ENCODE results near the gene USP10. TPM values are rescaled to one million over a fixed set of nuclear protein-coding genes. Genes with fewer than 3 reads are reported as not detected.

USP10 gene
- total RNA-seq, 2 experiments from 2014 or later: 75.2 to 75.8 TPM

GRCh38 chr16:84759061-84759460 lies 59.3 kb downstream of the USP10 start:
- ATAC-seq (ENCODE audit: low read depth): peak; percentile 19
- no peaks in the 10 kb centered on the region for H3K9me3 Mint-ChIP-seq
- H3K27ac Mint-ChIP-seq: no peak overlapping the region
- peaks cover 32% of the 10 kb centered on the region for H3K4me1 Mint-ChIP-seq
- no peak overlapping the region for H3K4me3 Mint-ChIP-seq
- H3K36me3 Mint-ChIP-seq: peaks cover 13% of the 10 kb centered on the region
- no peaks in the 10 kb centered on the region for H3K27me3 Mint-ChIP-seq
- DNase-seq: no peak
- POLR2A ChIA-PET: no interaction called here

DNA sequence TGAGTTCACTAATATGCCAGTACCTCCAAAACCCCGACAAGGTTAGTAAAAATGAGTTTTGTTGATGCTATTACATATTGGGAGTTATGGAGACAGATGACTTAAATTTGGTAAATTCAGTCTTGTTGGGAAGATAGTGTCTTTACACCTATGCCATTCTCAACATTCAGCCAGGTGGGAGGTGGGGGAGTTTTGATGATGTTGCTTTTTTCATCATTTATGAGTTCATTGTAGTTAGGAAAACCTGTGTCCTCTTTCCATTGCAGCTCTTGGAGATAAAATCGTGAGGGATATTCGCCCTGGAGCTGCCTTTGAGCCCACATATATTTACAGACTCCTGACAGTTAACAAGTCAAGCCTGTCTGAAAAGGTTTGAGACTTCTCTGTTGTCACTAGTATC lies 60.1 kb downstream of the USP10 start:
- Mint-ChIP-seq H3K4me1 (peaks cover 26% of the 10 kb centered on the region), H3K36me3 (peaks cover 16% of the 10 kb centered on the region), H3K9me3 (no peaks in the 10 kb centered on the region), H3K27ac (no peak overlapping the region), H3K4me3 (no peak overlapping the region), H3K27me3 (no peaks in the 10 kb centered on the region)
- POLR2A ChIA-PET: no interaction called here
- ATAC-seq (ENCODE audit: low read depth) (no peak), DNase-seq (no peak)

GRCh38 chr16:84761448-84762368 lies 61.9 kb downstream of the USP10 start:
- no peak overlapping the region for H3K27ac Mint-ChIP-seq

GRCh38 chr16:84763164-84763563 lies 63.4 kb downstream of the USP10 start:
- no peaks in the 10 kb centered on the region for H3K27me3 Mint-ChIP-seq
- no peak overlapping the region for H3K27ac Mint-ChIP-seq
- H3K4me3 Mint-ChIP-seq: no peak overlapping the region
- no peaks in the 10 kb centered on the region for H3K9me3 Mint-ChIP-seq
- DNase-seq (no peak), ATAC-seq (ENCODE audit: low read depth) (no peak)
- peaks cover 28% of the 10 kb centered on the region for H3K36me3 Mint-ChIP-seq
- peaks cover 32% of the 10 kb centered on the region for H3K4me1 Mint-ChIP-seq
- POLR2A ChIA-PET: no interaction called here

More at GRCh38 chr16:84761448-84762368, 61.9 kb downstream of the USP10 start:
- Mint-ChIP-seq H3K4me1 (peaks cover 27% of the 10 kb centered on the region), H3K9me3 (no peaks in the 10 kb centered on the region), H3K4me3 (no peak overlapping the region), H3K27me3 (no peaks in the 10 kb centered on the region), H3K36me3 (peaks cover 19% of the 10 kb centered on the region)
- DNase-seq: no peak
- ATAC-seq (ENCODE audit: low read depth): no peak
- POLR2A ChIA-PET: no interaction called here

- Mint-ChIP-seq H3K4me3 (no peak overlapping the region), H3K36me3 (peaks cover 31% of the 10 kb centered on the region), H3K4me1 (peaks cover 32% of the 10 kb centered on the region), H3K27ac (no peak overlapping the region), H3K9me3 (no peaks in the 10 kb centered on the region), H3K27me3 (no peaks in the 10 kb centered on the region)
- no peak for DNase-seq
- no peak for ATAC-seq (ENCODE audit: low read depth)
- POLR2A ChIA-PET: no interaction called here
These were observed 63.8 kb downstream of the USP10 start for GRCh38 chr16:84763629-84764028.

DNA sequence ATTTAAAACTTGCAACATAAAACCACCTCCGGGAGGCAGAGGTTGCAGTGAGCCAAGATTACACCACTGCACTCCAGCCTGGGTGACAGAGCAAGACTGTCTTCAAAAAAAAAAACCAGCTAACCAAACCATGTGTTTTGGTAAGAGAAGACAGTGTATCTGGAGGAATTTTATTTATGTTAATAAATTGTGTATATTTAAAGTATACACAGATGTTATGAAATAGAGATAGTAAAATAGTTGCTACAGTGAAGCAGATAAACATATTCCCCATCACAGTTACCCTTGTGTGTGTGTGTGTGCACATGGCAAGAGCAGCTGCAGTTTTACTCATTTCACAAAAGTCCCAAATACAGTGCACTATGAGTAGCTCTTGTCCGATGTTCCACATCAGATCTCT lies 65.2 kb downstream of the USP10 start:
- no peaks in the 10 kb centered on the region for H3K27me3 Mint-ChIP-seq
- H3K4me1 Mint-ChIP-seq: peaks cover 27% of the 10 kb centered on the region
- POLR2A ChIA-PET: interaction anchor here (1.6 kb wide), 1 partner anchor 12 kb away, joined by 3 read pairs; no protein-coding TSS in a partner anchor
- no peaks in the 10 kb centered on the region for H3K9me3 Mint-ChIP-seq
- H3K36me3 Mint-ChIP-seq: peaks cover 43% of the 10 kb centered on the region
- H3K4me3 Mint-ChIP-seq: no peak overlapping the region
- ATAC-seq (ENCODE audit: low read depth): no peak
- H3K27ac Mint-ChIP-seq: no peak overlapping the region
- DNase-seq: no peak

DNA sequence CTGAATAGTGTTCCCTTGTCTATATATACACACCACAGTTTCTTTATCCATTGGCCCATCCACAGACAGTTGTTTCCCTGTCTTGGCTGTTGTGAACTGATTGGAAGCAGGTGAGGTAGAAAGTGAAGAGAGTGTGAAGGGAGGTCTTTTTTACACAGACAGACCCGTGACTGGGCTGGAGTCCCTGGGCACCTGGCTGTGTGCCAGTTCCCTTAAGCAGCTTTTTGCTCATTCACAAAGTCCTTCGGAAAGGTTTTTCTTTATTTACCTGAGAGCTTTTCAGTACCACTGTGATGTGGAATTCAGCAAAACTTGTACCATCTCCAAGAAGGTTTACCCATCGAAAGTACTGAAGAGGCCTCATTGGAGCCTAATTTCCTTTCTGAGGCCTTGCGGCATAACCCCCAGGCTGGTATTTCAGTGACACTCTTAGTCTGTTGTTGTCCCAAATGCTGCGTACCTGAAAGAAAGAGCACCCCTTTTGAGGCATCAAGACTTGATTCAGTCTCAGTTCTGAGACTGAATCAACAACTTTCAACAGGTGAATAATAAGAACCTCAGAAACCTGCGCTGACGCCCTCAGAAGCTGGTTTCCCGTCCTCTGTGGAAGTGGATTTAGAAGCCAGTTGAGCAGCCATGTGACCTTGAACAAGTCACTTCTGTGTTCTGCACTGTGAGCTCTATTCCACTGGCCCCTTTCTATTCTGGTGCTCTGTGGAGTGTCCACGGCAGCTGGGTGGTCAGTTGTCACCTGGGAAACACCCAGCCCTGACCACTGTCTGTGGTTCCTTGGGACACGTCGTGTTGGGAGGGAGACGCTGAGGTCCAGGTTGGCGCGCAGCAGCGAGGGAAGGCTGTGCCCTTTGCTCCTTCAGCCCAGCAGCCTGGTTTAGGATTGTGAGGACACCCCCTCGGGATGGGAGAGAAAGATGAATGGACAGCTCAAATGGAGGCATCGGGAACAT lies 66.1 kb downstream of the USP10 start:
- Mint-ChIP-seq H3K9me3 (no peaks in the 10 kb centered on the region), H3K36me3 (peaks cover 44% of the 10 kb centered on the region), H3K27ac (no peak overlapping the region), H3K4me3 (no peak overlapping the region), H3K4me1 (peaks cover 27% of the 10 kb centered on the region), H3K27me3 (no peaks in the 10 kb centered on the region)
- no peak for DNase-seq
- POLR2A ChIA-PET: interaction anchor here (1.6 kb wide), 1 partner anchor 13 kb away, joined by 3 read pairs; no protein-coding TSS in a partner anchor
- no peak for ATAC-seq (ENCODE audit: low read depth)

DNA sequence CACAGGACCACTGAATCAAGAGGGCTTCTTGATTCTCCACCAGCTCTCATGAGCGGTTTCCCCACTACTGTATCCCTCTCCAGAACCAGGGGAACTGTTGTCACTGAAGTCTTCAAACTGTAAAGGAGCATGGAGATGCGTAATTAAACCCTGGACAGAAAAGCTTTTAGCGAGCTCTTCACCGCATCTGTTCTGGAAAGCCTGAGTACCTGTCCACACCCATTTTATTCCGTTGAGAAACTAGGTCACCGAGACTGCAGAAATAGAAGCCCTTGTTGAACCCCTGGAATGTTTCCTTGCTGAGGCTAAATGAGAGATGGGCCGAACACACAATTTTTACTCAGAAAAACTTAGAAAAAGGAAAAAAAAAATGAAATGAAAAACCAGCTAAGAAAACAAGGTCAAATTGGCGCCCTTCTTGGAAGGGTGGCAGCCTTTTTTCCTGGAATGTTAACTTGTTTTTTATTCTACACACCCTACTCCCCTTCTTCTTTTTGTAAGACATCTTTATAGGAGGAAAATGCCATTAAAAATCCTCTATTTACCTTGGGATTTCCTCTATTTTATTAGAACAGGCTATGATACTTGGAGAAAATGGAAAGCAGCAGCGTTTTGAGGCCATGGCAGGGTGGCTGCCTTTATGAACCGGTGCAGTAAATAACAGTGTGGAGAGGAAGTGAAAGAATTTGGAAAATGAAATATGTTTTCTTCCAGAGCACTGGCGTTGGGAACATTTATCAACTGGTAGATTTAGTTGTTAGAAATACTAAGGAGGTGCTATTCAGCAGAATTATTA lies 67.4 kb downstream of the USP10 start:
- DNase-seq: no peak
- no peaks in the 10 kb centered on the region for H3K27me3 Mint-ChIP-seq
- peaks cover 39% of the 10 kb centered on the region for H3K36me3 Mint-ChIP-seq
- H3K9me3 Mint-ChIP-seq: no peaks in the 10 kb centered on the region
- POLR2A ChIA-PET: no interaction called here
- H3K27ac Mint-ChIP-seq: peak overlapping the region; percentile 59
- no peak for ATAC-seq (ENCODE audit: low read depth)
- peak overlapping the region; percentile 58 for H3K4me3 Mint-ChIP-seq
- H3K4me1 Mint-ChIP-seq: peaks cover 27% of the 10 kb centered on the region

- POLR2A ChIA-PET: interaction anchor here (0.6 kb wide), 1 partner anchor 230 kb away, joined by 6 read pairs; no protein-coding TSS in a partner anchor
- peak; percentile 79 for ATAC-seq (ENCODE audit: low read depth)
- DNase-seq: no peak
- H3K27me3 Mint-ChIP-seq: no peaks in the 10 kb centered on the region
- peak overlapping the region; percentile 81 for H3K27ac Mint-ChIP-seq
- H3K4me1 Mint-ChIP-seq: peaks cover 27% of the 10 kb centered on the region
- H3K36me3 Mint-ChIP-seq: peaks cover 36% of the 10 kb centered on the region
- no peaks in the 10 kb centered on the region for H3K9me3 Mint-ChIP-seq
- H3K4me3 Mint-ChIP-seq: peak overlapping the region; percentile 67
These were observed 68.4 kb downstream of the USP10 start for GRCh38 chr16:84768061-84768807.

GRCh38 chr16:84768808-84769197 lies 69.0 kb downstream of the USP10 start:
- no peak for DNase-seq
- H3K27me3 Mint-ChIP-seq: no peaks in the 10 kb centered on the region
- POLR2A ChIA-PET: no interaction called here
- no peak overlapping the region for H3K4me3 Mint-ChIP-seq
- no peak overlapping the region for H3K27ac Mint-ChIP-seq
- no peak for ATAC-seq (ENCODE audit: low read depth)
- H3K36me3 Mint-ChIP-seq: peaks cover 37% of the 10 kb centered on the region
- H3K9me3 Mint-ChIP-seq: no peaks in the 10 kb centered on the region
- H3K4me1 Mint-ChIP-seq: peaks cover 27% of the 10 kb centered on the region

- no peak for DNase-seq
- Mint-ChIP-seq H3K9me3 (no peaks in the 10 kb centered on the region), H3K4me1 (peaks cover 27% of the 10 kb centered on the region), H3K4me3 (no peak overlapping the region), H3K27ac (peak overlapping the region; percentile 7), H3K36me3 (peaks cover 34% of the 10 kb centered on the region), H3K27me3 (no peaks in the 10 kb centered on the region)
- POLR2A ChIA-PET: no interaction called here
- ATAC-seq (ENCODE audit: low read depth): no peak
These were observed 69.6 kb downstream of the USP10 start for GRCh38 chr16:84769416-84769815.

GRCh38 chr16:84773312-84773711 lies 73.5 kb downstream of the USP10 start:
- ATAC-seq (ENCODE audit: low read depth) (no peak), DNase-seq (no peak)
- Mint-ChIP-seq H3K36me3 (peaks cover 22% of the 10 kb centered on the region), H3K27ac (no peak overlapping the region), H3K27me3 (no peaks in the 10 kb centered on the region), H3K9me3 (no peaks in the 10 kb centered on the region), H3K4me3 (no peak overlapping the region), H3K4me1 (peaks cover 6% of the 10 kb centered on the region)
- POLR2A ChIA-PET: no interaction called here

Data from activated naive CD8-positive, alpha-beta T cell treated with anti-CD3 and anti-CD28 coated beads, Interleukin-2, amount 10 ng/mL, durations not matched to agents 7 days and 5 days (primary cell).